GM12892 (cell line): ENCODE results near the gene TIE1.

ENCODE experiments used
- POLR2A ChIP-seq: IDR thresholded peaks from 2 replicates; pipeline ENCODE4 v1.6.1; 2011; ENCODE audit warnings: low read depth, low read length, control low read depth
- POLR2AphosphoS5 ChIP-seq: IDR thresholded peaks from 2 replicates; pipeline ENCODE4 v1.6.1; 2011; ENCODE audit warnings: low read depth, low read length, control low read depth

DNA sequence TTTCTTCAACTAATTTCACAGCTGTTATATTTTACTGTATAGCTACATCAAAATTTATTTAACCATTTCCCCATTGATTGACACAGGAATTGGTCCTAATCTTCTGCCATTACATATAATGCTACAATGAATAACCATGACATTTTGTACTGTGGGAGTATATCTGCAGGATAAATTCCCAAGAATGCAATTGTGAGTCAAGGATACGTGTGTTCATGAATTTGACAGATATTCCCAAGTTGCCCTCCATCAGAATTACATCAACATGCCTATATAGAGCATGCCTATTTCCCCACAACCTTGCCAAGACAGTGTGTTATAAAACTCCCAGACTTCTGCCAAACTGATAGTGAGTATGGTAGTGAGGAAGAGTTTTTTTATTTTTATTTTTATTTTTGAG lies 2.7 kb upstream of the TIE1 start:
- TF ChIP-seq POLR2A = no peak
- no peak for TF ChIP-seq POLR2AphosphoS5
